ENCODE data around the gene CROT.

Gene CROT

GRCh38 chr7:87445897-87446296 is 100.4 kb downstream of the CROT start:
- Histone ChIP-seq H3K79me2 (ENCODE audit: insufficient read depth, low read length) (no peaks in the 10 kb centered on the region), H3K9ac (ENCODE audit: low read depth, low read length, poor library complexity, severe bottlenecking) (no peak overlapping the region), H3K4me1 (ENCODE audit: insufficient read depth, low read length, poor library complexity, severe bottlenecking) (no peaks in the 10 kb centered on the region), H3F3A (ENCODE audit: low read depth) (no peaks in the 10 kb centered on the region), H3K4me2 (ENCODE audit: low read depth, low read length, poor library complexity, severe bottlenecking) (no peak overlapping the region), H4K20me1 (ENCODE audit: insufficient read depth, low read length, poor library complexity, severe bottlenecking) (no peaks in the 10 kb centered on the region), H3K4me3 (ENCODE audit: low read length, poor library complexity, severe bottlenecking) (no peak overlapping the region), H3K36me3 (ENCODE audit: insufficient read depth, low read length) (no peaks in the 10 kb centered on the region), H3K9me3 (ENCODE audit: insufficient read depth, low read depth, low read length) (no peaks in the 10 kb centered on the region), H2AFZ (ENCODE audit: low read length) (no peak overlapping the region), H3K9me2 (replicated peaks; ENCODE audit: low read depth, low read length) (no peaks in the 10 kb centered on the region), H3K27me3 (ENCODE audit: insufficient read depth, low read length, poor library complexity, severe bottlenecking) (no peaks in the 10 kb centered on the region)
- TF ChIP-seq CTCF (conservative IDR thresholded peaks at IDR 0.05; ENCODE audit: low read length) (no peak), EZH2phosphoT487 (IDR thresholded peaks at IDR 0.05; ENCODE audit: borderline replicate concordance) (no peak)

- no peaks in the 10 kb centered on the region for H3K79me2 ChIP-seq (ENCODE audit: insufficient read depth, low read length)
- H3K9me3 ChIP-seq (ENCODE audit: insufficient read depth, low read depth, low read length) = no peaks in the 10 kb centered on the region
- no peak overlapping the region for H2AFZ ChIP-seq (ENCODE audit: low read length)
- H3K9ac ChIP-seq (ENCODE audit: low read depth, low read length, poor library complexity, severe bottlenecking) = no peak overlapping the region
- no peak overlapping the region for H3K4me2 ChIP-seq (ENCODE audit: low read depth, low read length, poor library complexity, severe bottlenecking)
- H3K4me1 ChIP-seq (ENCODE audit: insufficient read depth, low read length, poor library complexity, severe bottlenecking) = no peaks in the 10 kb centered on the region
- H3F3A ChIP-seq (ENCODE audit: low read depth) = no peaks in the 10 kb centered on the region
- no peaks in the 10 kb centered on the region for H3K36me3 ChIP-seq (ENCODE audit: insufficient read depth, low read length)
- no peaks in the 10 kb centered on the region for H3K9me2 ChIP-seq (replicated peaks; ENCODE audit: low read depth, low read length)
- TF ChIP-seq CTCF (conservative IDR thresholded peaks at IDR 0.05; ENCODE audit: low read length) (no peak), EZH2phosphoT487 (IDR thresholded peaks at IDR 0.05; ENCODE audit: borderline replicate concordance) (no peak)
- H3K27me3 ChIP-seq (ENCODE audit: insufficient read depth, low read length, poor library complexity, severe bottlenecking) = no peaks in the 10 kb centered on the region
- no peak overlapping the region for H3K4me3 ChIP-seq (ENCODE audit: low read length, poor library complexity, severe bottlenecking)
- no peaks in the 10 kb centered on the region for H4K20me1 ChIP-seq (ENCODE audit: insufficient read depth, low read length, poor library complexity, severe bottlenecking)
These were observed 101.7 kb downstream of the CROT start for GRCh38 chr7:87447116-87447635.

- Histone ChIP-seq H3F3A (ENCODE audit: low read depth) (no peaks in the 10 kb centered on the region), H3K79me2 (ENCODE audit: insufficient read depth, low read length) (no peaks in the 10 kb centered on the region), H3K4me2 (ENCODE audit: low read depth, low read length, poor library complexity, severe bottlenecking) (no peak overlapping the region), H4K20me1 (ENCODE audit: insufficient read depth, low read length, poor library complexity, severe bottlenecking) (no peaks in the 10 kb centered on the region), H3K9me3 (ENCODE audit: insufficient read depth, low read depth, low read length) (no peaks in the 10 kb centered on the region), H2AFZ (ENCODE audit: low read length) (no peak overlapping the region), H3K4me3 (ENCODE audit: low read length, poor library complexity, severe bottlenecking) (no peak overlapping the region), H3K9ac (ENCODE audit: low read depth, low read length, poor library complexity, severe bottlenecking) (no peak overlapping the region), H3K4me1 (ENCODE audit: insufficient read depth, low read length, poor library complexity, severe bottlenecking) (no peaks in the 10 kb centered on the region), H3K36me3 (ENCODE audit: insufficient read depth, low read length) (no peaks in the 10 kb centered on the region), H3K9me2 (replicated peaks; ENCODE audit: low read depth, low read length) (no peaks in the 10 kb centered on the region), H3K27me3 (ENCODE audit: insufficient read depth, low read length, poor library complexity, severe bottlenecking) (no peaks in the 10 kb centered on the region)
- TF ChIP-seq CTCF (conservative IDR thresholded peaks at IDR 0.05; ENCODE audit: low read length) (no peak), EZH2phosphoT487 (IDR thresholded peaks at IDR 0.05; ENCODE audit: borderline replicate concordance) (no peak)
These were observed 102.9 kb downstream of the CROT start for GRCh38 chr7:87448388-87448787.
